CD4-positive, alpha-beta memory T cell (primary cell): ENCODE data around the gene SLC37A4. TPM values are rescaled to one million over a fixed set of nuclear protein-coding genes. Genes with fewer than 3 reads are reported as not detected.

Experiments used
- microRNA-seq: library from miRNA; unstranded; fragments of <30 nt; microRNA quantifications from one replicate; pipeline ENCODE4 v1.2.0, GENCODE V29; 2021; ENCODE audit warnings: borderline replicate concordance, borderline number of aligned reads, borderline microRNAs expressed, mixed read lengths
- polyA plus RNA-seq, 2 donors: library from polyadenylated mRNA; unstranded; fragments of 300-500 nt; fragmentation: Illumina TruSeq; gene quantifications; one replicate each; pipeline ENCODE4 v1.2.3, GENCODE V29; 2021
- total RNA-seq, 2 experiments: library from RNA; stranded (reverse); gene quantifications; one replicate each; pipeline ENCODE4 v1.2.3, GENCODE V29; 2021

SLC37A4 gene
- total and polyA plus RNA-seq, 4 experiments from 2014 or later: 10.6 to 14.8 (median 13.8) TPM

Small RNA genes within 50 kb of the gene (microRNA-seq; reads per million reads assigned to microRNA genes)
- not detected for gene MIR3656

Other genes with a start within 250 kb of the SLC37A4 start
- 100 to 1,000 TPM; 299 to 304 TPM for gene DDX6, start 239.7 kb downstream of the SLC37A4 start, total RNA-seq
- 10 to 100 TPM; 74.6 to 90.9 TPM for gene DDX6, start 239.7 kb downstream of the SLC37A4 start, polyA plus RNA-seq
- 10 to 100 TPM; 21.1 to 21.5 TPM for gene CXCR5, start 147.0 kb downstream of the SLC37A4 start, total RNA-seq
- 10 to 100 TPM in 1 of 2 donors, 1 to 10 TPM in 1; 7.9 to 18.2 TPM for gene CXCR5, start 147.0 kb downstream of the SLC37A4 start, polyA plus RNA-seq
- gene BCL9L, start 105.0 kb downstream of the SLC37A4 start, total RNA-seq: 100 to 1,000 TPM; 216 to 232 TPM
- gene BCL9L, start 105.0 kb downstream of the SLC37A4 start, polyA plus RNA-seq: 10 to 100 TPM in 1 of 2 donors, under 1 TPM in 1; 0.45 to 10.9 TPM
- gene UPK2, start 74.6 kb downstream of the SLC37A4 start, total RNA-seq: not detected
- gene UPK2, start 74.6 kb downstream of the SLC37A4 start, polyA plus RNA-seq: not detected
- not detected for gene FOXR1, start 59.1 kb downstream of the SLC37A4 start, total RNA-seq
- not detected for gene FOXR1, start 59.1 kb downstream of the SLC37A4 start, polyA plus RNA-seq
- gene CENATAC, start 32.7 kb downstream of the SLC37A4 start, total RNA-seq: 100 to 1,000 TPM; 109 to 114 TPM
- gene CENATAC, start 32.7 kb downstream of the SLC37A4 start, polyA plus RNA-seq: 10 to 100 TPM; 13.3 to 16.9 TPM
- 1,000 to 10,000 TPM; 2,545 to 2,705 TPM for gene RPS25, start 12.5 kb downstream of the SLC37A4 start, total RNA-seq
- gene RPS25, start 12.5 kb downstream of the SLC37A4 start, polyA plus RNA-seq: 1,000 to 10,000 TPM; 4,676 to 5,786 TPM
- gene TRAPPC4, start 12.1 kb downstream of the SLC37A4 start, total RNA-seq: 10 to 100 TPM; 89.2 to 97.3 TPM
- gene TRAPPC4, start 12.1 kb downstream of the SLC37A4 start, polyA plus RNA-seq: 100 to 1,000 TPM in 1 of 2 donors, 10 to 100 TPM in 1; 92.1 to 116 TPM
- gene HYOU1, start 26.3 kb upstream of the SLC37A4 start, total RNA-seq: 100 to 1,000 TPM; 136 to 146 TPM
- 10 to 100 TPM; 24.1 to 27.9 TPM for gene HYOU1, start 26.3 kb upstream of the SLC37A4 start, polyA plus RNA-seq
- gene VPS11, start 36.9 kb upstream of the SLC37A4 start, total RNA-seq: 10 to 100 TPM; 56.2 to 61.2 TPM
- gene VPS11, start 36.9 kb upstream of the SLC37A4 start, polyA plus RNA-seq: 10 to 100 TPM; 36.0 to 61.7 TPM
- 1 to 10 TPM; 5.1 to 5.8 TPM for gene HMBS, start 54.0 kb upstream of the SLC37A4 start, total RNA-seq
- gene HMBS, start 54.0 kb upstream of the SLC37A4 start, polyA plus RNA-seq: 10 to 100 TPM; 17.7 to 21.2 TPM
- 10 to 100 TPM; 52.0 to 52.3 TPM for gene DPAGT1, start 71.0 kb upstream of the SLC37A4 start, total RNA-seq
- gene DPAGT1, start 71.0 kb upstream of the SLC37A4 start, polyA plus RNA-seq: 10 to 100 TPM; 32.9 to 52.3 TPM
- 10 to 100 TPM; 35.2 to 37.5 TPM for gene C2CD2L, start 76.5 kb upstream of the SLC37A4 start, total RNA-seq
- gene C2CD2L, start 76.5 kb upstream of the SLC37A4 start, polyA plus RNA-seq: 10 to 100 TPM in 1 of 2 donors, 1 to 10 TPM in 1; 2.6 to 13.3 TPM
- gene HINFP, start 90.7 kb upstream of the SLC37A4 start, total RNA-seq: 10 to 100 TPM; 70.8 to 75.3 TPM
- 10 to 100 TPM in 1 of 2 donors, 1 to 10 TPM in 1; 9.3 to 16.0 TPM for gene HINFP, start 90.7 kb upstream of the SLC37A4 start, polyA plus RNA-seq
- under 1 TPM in 1 of 2 experiments, not detected in 1; 0.09 TPM for gene ABCG4, start 118.2 kb upstream of the SLC37A4 start, total RNA-seq
- not detected for gene ABCG4, start 118.2 kb upstream of the SLC37A4 start, polyA plus RNA-seq
- 1 to 10 TPM; 8.8 to 9.2 TPM for gene NLRX1, start 137.8 kb upstream of the SLC37A4 start, total RNA-seq
- 1 to 10 TPM; 5.5 to 7.4 TPM for gene NLRX1, start 137.8 kb upstream of the SLC37A4 start, polyA plus RNA-seq
- gene NHERF4, start 154.6 kb upstream of the SLC37A4 start, total RNA-seq: 1 to 10 TPM in 1 of 2 experiments, under 1 TPM in 1; 0.86 to 1.1 TPM
- not detected for gene NHERF4, start 154.6 kb upstream of the SLC37A4 start, polyA plus RNA-seq
- 10 to 100 TPM; 39.5 to 39.8 TPM for gene CBL, start 175.5 kb upstream of the SLC37A4 start, total RNA-seq
- gene CBL, start 175.5 kb upstream of the SLC37A4 start, polyA plus RNA-seq: 10 to 100 TPM in 1 of 2 donors, 1 to 10 TPM in 1; 3.6 to 15.6 TPM